NAMALWA (cell line): ENCODE results near the gene MICAL2.

Experiments used
- DNase-seq: peaks from one replicate; pipeline ENCODE4 v3.0.0-alpha.2; 2015; ENCODE audit warnings: low spot score

The MICAL2 gene

GRCh38 chr11:12271826-12272366, 161.5 kb downstream of the MICAL2 start:
- DNase-seq = no peak

GRCh38 chr11:12272821-12273617, 162.6 kb downstream of the MICAL2 start:
- no peak for DNase-seq

GRCh38 chr11:12273618-12273995, 163.2 kb downstream of the MICAL2 start:
- DNase-seq = no peak

- no peak for DNase-seq
Observed at GRCh38 chr11:12274056-12274455, 163.7 kb downstream of the MICAL2 start.

GRCh38 chr11:12274558-12275197, 164.3 kb downstream of the MICAL2 start:
- DNase-seq = no peak

GRCh38 chr11:12275818-12276217, 165.4 kb downstream of the MICAL2 start:
- no peak for DNase-seq

- DNase-seq = no peak
Observed at GRCh38 chr11:12276356-12276755, 166.0 kb downstream of the MICAL2 start.

GRCh38 chr11:12276831-12277475, 166.6 kb downstream of the MICAL2 start:
- no peak for DNase-seq

GRCh38 chr11:12278766-12279671, 168.6 kb downstream of the MICAL2 start:
- no peak for DNase-seq

GRCh38 chr11:12279672-12280108, 169.3 kb downstream of the MICAL2 start:
- no peak for DNase-seq

GRCh38 chr11:12280199-12280837, 169.9 kb downstream of the MICAL2 start:
- no peak for DNase-seq

GRCh38 chr11:12280838-12281565, 170.6 kb downstream of the MICAL2 start:
- no peak for DNase-seq

- peak; percentile 77 for DNase-seq
Observed at GRCh38 chr11:12281571-12282478, 171.4 kb downstream of the MICAL2 start.

- DNase-seq = no peak
Observed at GRCh38 chr11:12282676-12283075, 172.3 kb downstream of the MICAL2 start.

GRCh38 chr11:12284316-12285050, 174.1 kb downstream of the MICAL2 start:
- DNase-seq = no peak

- DNase-seq = no peak
Observed at GRCh38 chr11:12285106-12285505, 174.7 kb downstream of the MICAL2 start.

- DNase-seq = no peak
Observed at GRCh38 chr11:12285811-12286222, 175.4 kb downstream of the MICAL2 start.

- DNase-seq = no peak
Observed at GRCh38 chr11:12286606-12287005, 176.2 kb downstream of the MICAL2 start.

- no peak for DNase-seq
Observed at GRCh38 chr11:12287009-12287373, 176.6 kb downstream of the MICAL2 start.
